HG02610 (cell line): ENCODE measurements around the gene CDH12.

Source experiments
- ATAC-seq: cut with Tn5 transposase; IDR thresholded peaks from one replicate; pipeline ENCODE4 v1.9.1; 2021; ENCODE audit warnings: mild to moderate bottlenecking, moderate library complexity; ENCODE audit not compliant: unreplicated experiment

Gene CDH12

GRCh38 chr5:21856987-21857386, 996.2 kb downstream of the CDH12 start:
- ATAC-seq = no peak

GRCh38 chr5:21847300-21847699, 1005.8 kb downstream of the CDH12 start:
- ATAC-seq = no peak

DNA sequence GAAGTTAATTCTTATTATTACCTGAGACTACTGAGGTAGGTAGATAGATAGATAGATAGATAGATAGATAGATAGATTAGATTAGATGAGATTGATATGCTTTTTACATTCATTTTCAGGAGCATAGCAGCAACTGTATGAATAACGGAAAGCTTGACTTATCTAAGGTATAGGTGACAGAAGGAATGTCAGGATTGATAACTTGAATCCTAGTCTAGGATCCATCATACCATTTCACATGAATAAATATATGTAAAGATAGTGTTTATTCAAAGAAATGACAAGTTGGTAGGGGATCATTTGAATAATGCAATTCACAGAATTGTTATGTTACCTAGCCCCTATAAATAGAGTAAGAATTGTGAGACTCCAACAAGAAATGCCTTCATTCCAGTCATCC, 1008.2 kb downstream of the CDH12 start:
- no peak for ATAC-seq

GRCh38 chr5:21834863-21835262, 1018.3 kb downstream of the CDH12 start:
- ATAC-seq = no peak

GRCh38 chr5:21831145-21831787, 1021.9 kb downstream of the CDH12 start:
- ATAC-seq = peak; percentile 86

- ATAC-seq = peak; percentile 62
Observed at GRCh38 chr5:21826884-21827283, 1026.3 kb downstream of the CDH12 start.

DNA sequence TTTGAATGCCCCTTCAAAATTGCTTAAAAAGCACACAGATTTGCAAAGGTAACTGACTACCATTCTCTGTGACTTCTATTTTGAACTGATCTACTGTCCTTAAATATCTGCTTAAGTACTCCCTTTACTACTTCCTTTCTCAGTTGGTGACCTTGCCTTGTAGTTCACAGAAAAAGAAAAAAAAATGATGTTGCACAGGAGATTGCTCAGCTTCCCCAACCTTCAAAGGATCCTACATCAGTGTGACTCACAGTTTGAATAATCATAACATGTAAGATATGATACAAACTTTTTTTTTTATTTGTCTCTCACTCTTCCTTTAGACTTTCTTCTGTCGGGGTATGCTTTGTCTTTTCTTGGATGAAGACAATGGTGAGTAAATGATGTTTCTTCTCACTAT, 1029.6 kb downstream of the CDH12 start:
- ATAC-seq = no peak

- no peak for ATAC-seq
Observed at GRCh38 chr5:21823076-21823574, 1030.0 kb downstream of the CDH12 start.

- no peak for ATAC-seq
Observed at GRCh38 chr5:21820527-21820926, 1032.6 kb downstream of the CDH12 start.

DNA sequence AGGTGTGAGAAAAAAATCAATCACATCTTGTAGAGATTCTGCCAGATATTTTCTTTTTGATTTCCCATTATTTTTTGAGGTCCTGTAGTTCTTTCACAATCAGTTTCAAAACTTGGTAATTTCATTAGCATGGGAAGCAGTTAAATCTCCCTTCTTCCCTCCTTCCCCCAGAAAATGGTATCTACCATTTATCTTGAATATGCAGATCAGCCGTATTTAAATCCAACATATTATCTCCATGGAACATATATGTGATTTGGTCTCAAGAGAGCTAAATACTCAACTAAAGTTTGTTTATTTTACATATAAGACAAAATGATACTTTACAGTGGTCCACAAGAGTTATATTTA, 1034.8 kb downstream of the CDH12 start:
- no peak for ATAC-seq

DNA sequence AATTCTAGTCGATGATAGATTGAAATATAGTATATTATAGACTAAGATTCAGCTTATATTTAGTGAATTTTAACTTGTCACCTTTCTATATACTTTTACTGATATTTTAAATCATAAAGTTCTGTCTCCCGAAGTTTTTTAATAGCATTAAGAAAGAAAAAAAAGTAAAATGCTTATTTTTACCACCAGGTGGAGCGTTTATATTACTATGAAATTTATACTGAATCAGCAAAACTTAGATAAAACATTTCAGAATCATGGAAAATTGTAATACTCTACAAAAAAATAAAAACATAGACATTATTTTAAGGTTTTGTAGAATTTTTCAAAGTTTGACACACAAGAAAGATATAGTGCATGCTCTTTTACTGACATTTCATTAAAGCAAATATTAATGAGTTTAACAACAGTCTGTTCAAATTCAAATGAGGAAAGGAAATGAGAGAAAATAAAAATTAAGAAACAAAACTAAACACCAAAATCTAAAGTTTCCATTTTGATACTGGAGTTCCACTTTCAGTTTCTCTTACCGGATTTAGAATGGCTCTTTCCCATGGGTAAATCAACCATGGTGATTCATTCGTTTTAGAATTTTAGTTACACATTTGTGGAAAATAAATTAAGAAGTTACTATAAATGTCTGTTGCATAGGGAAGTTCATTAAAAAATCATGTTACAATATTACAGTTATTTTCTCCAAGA, 1035.3 kb downstream of the CDH12 start:
- ATAC-seq = no peak

DNA sequence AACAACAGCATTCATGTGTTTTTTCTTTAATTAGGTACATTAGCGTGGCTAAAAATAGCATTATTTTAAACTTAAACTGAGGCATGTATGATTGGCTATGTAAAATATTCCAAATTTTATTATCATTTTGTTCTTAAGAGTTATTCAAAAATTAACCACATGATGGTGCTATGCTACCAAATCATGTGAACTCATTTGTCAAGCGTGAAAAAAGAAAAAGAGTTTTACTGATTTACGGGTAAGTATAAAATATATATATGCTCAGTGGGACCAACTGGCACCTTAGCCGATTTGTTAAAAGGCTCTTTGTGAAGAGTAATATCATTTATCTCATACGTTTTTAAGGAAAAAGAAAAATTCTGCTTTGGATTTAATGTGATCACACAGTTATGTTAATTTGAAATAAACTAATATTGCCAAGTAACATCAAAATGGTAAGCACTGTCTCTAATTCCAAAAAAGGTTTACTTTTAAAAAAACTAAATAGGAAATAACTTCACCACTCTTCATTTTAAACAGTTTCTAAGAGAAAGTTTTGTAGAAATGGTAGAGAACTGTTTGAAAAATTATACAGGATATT, 1042.3 kb downstream of the CDH12 start:
- ATAC-seq = no peak

DNA sequence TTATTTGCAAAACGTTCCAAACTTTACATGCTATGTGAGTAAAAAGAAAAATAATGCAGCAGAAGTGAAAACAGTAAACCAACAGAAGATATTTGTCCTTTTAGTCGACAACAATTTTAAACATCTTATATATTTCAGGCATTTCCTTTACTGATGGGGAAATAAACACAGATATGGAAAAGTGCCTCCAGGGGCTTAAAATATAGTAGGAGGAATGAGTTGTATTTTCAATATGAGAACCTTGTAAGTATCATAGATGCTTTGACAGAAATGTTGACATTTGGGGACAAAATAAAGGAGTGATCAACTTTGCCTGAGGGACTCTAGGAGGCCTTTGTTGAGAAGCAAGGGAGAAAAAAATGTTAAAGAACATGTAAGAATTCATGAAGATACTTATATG, 1043.5 kb downstream of the CDH12 start:
- ATAC-seq = no peak

DNA sequence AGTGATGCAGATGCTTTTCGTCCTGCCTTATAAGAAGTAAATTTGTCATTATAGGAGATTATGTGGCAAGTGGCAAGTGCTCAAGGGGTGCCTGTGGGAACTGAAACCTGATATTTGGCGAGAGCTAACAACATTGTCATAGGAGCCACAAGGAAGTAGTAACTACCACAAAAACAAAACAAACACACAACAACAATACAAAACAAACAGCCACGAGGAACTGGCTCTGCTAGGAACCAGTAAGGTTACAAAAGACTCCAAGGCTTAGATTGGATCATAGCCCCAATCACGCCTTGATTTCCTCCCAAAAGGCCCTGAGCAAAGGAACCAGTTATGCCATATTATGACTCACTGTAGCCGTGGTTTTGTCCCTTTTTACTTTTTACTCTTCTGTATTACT, 1045.2 kb downstream of the CDH12 start:
- peak; percentile 44 for ATAC-seq

GRCh38 chr5:21806943-21807342, 1046.2 kb downstream of the CDH12 start:
- no peak for ATAC-seq

DNA sequence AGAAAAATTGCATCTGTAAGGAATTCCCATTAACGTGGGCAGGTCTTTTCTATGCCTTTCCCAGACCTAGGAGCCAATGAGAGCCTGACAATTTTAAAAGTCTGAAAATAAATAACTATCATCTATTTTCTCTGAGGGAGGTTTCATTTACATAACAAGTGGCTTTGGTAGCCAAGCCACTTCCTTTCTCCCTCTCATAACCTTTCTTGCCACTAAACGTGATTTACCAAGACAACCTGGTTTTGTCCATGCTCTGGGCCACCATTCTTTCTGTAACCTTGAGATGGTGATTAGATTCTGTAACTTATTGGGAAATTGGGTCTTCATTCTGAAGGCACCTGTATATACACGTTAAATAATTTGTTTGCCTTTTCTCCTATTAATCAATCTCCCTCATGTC, 1046.9 kb downstream of the CDH12 start:
- peak; percentile 38 for ATAC-seq

- no peak for ATAC-seq
Observed at GRCh38 chr5:21802869-21803490, 1050.2 kb downstream of the CDH12 start.

DNA sequence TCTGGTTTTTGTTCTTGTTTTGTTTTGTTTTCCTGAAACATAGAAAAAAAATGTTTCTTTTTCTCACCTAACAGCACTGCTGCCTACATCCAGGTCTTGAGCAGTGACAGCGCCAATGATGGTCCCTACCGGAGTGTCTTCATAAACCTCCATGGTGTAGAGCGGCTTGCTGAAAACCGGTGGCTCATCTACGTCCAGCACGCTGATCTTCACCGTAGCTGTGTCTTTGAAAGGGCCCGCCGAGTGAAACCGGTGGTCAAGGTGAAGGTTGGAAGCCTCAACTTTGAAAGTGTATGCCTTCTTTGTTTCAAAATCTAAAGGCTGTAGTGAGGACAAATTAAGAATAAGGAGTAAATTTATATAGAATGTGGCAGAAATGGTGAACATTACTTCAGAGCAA, 1051.0 kb downstream of the CDH12 start:
- ATAC-seq = no peak

GRCh38 chr5:21792748-21793147, 1060.4 kb downstream of the CDH12 start:
- ATAC-seq = no peak

DNA sequence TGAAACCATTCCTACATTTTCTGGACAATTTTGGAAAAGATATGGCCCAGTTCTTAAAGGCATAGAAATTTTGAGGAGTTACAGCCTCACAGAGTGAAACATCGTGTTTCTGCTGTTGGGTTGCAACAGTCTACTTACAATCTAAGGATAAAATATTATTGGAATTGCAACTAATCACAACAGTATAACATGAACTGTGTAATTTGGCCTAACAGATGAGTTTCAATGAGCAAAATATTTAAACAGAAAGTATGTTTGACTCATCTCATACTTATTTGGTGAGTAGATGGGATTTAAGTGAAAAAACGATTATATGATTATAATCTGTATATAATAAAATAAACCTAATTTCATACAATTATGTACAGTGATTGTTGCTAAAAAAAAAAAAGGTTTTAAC, 1061.8 kb downstream of the CDH12 start:
- no peak for ATAC-seq

GRCh38 chr5:21784487-21784886, 1068.7 kb downstream of the CDH12 start:
- no peak for ATAC-seq
